Gastroesophageal sphincter (tissue), 3 donors: ENCODE data around the gene ZNF511.

Experiments
- EP300 ChIP-seq: sonication (generic); formaldehyde crosslinking; IDR thresholded peaks from one replicate; pipeline ENCODE4 v1.6.1; 2017; ENCODE audit warnings: antibody characterized with exemption, mild to moderate bottlenecking
- TF ChIP-seq, protein P1 (sequence below), 4 experiments: fragments of 200-600 bp in 2 of 4; fragments of 450-650 bp in 2 of 4; sonication (generic) in 1 of 4; IDR thresholded peaks; one replicate each; pipeline ENCODE4 v1.5.1; 2017 to 2019; ENCODE audit warnings: antibody characterized with exemption in 4 of 4, mild to moderate bottlenecking in 2 of 4, moderate library complexity in 2 of 4

DNA sequence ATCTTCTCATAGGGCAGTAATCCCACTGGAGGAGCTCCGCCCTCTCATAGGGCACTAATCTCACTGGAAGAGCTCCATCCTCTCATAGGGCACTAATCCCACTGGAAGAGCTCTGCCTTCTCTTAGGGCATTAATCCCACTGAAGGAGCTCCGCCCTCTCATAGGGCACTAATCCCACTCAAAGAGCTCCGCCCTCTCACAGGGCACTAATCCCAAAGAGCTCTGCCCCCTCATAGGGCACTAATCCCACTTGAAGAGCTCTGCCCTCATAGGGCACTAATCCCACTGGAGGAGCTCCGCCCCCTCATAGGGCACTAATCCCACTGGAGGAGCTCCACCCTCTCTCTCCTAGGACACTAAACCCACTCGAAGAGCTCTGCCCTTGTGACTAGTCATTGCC, 52.5 kb downstream of the ZNF511 start:
- no peak for TF ChIP-seq EP300
- TF ChIP-seq, protein P1, sequence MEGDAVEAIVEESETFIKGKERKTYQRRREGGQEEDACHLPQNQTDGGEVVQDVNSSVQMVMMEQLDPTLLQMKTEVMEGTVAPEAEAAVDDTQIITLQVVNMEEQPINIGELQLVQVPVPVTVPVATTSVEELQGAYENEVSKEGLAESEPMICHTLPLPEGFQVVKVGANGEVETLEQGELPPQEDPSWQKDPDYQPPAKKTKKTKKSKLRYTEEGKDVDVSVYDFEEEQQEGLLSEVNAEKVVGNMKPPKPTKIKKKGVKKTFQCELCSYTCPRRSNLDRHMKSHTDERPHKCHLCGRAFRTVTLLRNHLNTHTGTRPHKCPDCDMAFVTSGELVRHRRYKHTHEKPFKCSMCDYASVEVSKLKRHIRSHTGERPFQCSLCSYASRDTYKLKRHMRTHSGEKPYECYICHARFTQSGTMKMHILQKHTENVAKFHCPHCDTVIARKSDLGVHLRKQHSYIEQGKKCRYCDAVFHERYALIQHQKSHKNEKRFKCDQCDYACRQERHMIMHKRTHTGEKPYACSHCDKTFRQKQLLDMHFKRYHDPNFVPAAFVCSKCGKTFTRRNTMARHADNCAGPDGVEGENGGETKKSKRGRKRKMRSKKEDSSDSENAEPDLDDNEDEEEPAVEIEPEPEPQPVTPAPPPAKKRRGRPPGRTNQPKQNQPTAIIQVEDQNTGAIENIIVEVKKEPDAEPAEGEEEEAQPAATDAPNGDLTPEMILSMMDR (IDR thresholded peaks at IDR 0.05): no peak
